Activated T-helper 2 cell treated with anti-CD3 and anti-CD28 coated beads, Interferon-gamma antibody, Interleukin-2, Interleukin-4, amounts not matched to agents 10 μg/mL and 5 μg/mL and 100 μg/mL, durations not matched to agents 14 hours and 24 hours and 36 hours (primary cell): ENCODE data around the gene SYT9. TPM values are rescaled to one million over a fixed set of nuclear protein-coding genes. Genes with fewer than 3 reads are reported as not detected.
"Not testable (repeated sequence)": the region's sequence is repeated elsewhere in the genome, so short reads cannot be mapped to it uniquely, and the experiment has no call there.

Experiments used
- DNase-seq: peaks from one replicate; pipeline ENCODE4 v3.0.0; 2021; ENCODE audit warnings: low spot score
- H3K27ac Mint-ChIP-seq: one replicate; pipeline ENCODE4 v1.8.0; 2021; ENCODE audit warnings: mixed read lengths
- H3K27me3 Mint-ChIP-seq: one replicate; pipeline ENCODE4 v1.8.0; 2021; ENCODE audit warnings: low read depth, mixed read lengths
- H3K36me3 Mint-ChIP-seq: one replicate; pipeline ENCODE4 v1.8.0; 2021; ENCODE audit warnings: low read depth, mixed read lengths
- H3K4me1 Mint-ChIP-seq: one replicate; pipeline ENCODE4 v1.8.0; 2021; ENCODE audit warnings: low read depth, mixed read lengths
- H3K4me3 Mint-ChIP-seq: one replicate; pipeline ENCODE4 v1.8.0; 2021; ENCODE audit warnings: low read depth, mild to moderate bottlenecking, moderate library complexity, mixed read lengths
- H3K9me3 Mint-ChIP-seq: one replicate; pipeline ENCODE4 v1.8.0; 2021; ENCODE audit warnings: mixed read lengths
- intact Hi-C: fragments of 100-400 bp; cut with micrococcal nuclease; formaldehyde crosslinking; loops from one replicate; pipeline ENCODE4 v1.15.1; 2023
- total RNA-seq: library from RNA; stranded (reverse); gene quantifications from 2 replicates; pipeline ENCODE4 v1.2.3, GENCODE V29; 2022

SYT9 gene
- total RNA-seq, 1 donor from 2014 or later, result not detected

DNA sequence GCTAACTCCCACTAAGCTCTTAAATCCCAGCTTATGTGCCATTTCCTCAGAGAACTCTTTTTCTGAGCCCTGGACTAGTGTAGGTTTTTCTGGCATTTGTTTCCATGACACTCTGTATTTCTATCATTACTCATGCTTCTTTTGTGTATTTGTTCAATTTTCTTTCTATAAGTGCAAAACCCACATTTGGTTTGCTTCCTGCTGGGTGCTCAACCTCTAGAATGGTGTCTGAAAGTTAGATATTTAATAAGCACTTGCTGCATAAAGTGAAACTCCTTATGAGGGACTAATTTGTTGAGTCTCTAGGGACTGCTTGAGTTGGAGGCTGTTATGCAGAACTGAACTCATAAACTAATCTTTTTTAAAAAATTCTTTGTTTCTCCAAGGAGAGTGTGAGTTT lies 68.6 kb downstream of the SYT9 start:
- Mint-ChIP-seq H3K27ac (no peak overlapping the region), H3K9me3 (no peaks in the 10 kb centered on the region), H3K4me3 (no peak overlapping the region), H3K4me1 (no peaks in the 10 kb centered on the region), H3K36me3 (no peaks in the 10 kb centered on the region), H3K27me3 (peaks cover 3% of the 10 kb centered on the region)
- DNase-seq, result no peak
- intact Hi-C loops, result no loop called here

DNA sequence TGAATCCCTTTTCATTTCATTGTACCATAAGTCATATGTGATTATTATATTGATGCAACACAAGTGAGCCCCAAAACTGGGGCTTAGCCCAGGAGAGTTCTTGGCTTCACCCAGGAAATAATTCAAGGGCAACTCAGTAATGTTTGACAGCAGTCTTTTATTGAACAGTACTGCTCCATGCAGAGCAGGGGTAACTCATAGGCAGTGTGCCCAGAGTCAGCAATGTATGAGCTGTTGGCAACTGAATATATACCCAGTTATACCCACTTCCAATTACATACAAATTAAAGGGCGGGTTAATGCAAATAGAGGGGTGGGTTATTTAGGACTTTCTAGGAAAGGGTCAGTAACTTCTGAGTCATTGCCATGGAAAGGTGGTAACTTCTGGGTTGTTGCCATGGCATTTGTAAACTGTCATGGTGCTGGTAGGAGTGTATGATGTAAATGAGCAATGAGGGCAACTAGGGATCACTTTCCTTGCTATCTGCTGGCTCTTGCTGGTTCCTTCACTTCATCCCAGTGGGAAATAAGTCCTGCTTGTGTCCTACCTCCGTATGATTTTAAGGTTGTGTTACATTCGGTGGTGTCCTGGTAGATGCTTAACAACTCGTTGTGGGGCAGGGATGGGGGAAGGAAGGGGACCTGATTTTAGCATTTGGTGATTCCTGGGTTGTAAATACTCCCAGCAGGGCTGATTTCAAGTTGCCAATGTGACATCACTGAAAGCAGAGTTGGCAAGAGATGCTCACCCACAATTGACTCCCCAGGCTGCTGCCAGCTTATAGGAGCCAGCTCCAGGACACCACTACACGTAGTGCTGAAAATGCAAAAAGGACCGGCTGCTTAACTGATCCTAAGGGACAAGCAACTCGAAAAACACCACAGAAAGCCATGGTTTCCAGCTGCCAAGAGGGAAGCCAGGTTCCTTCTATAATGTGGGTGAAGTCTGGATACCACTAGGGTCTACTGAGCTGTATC lies 70.1 kb downstream of the SYT9 start:
- no peak for DNase-seq
- Mint-ChIP-seq H3K27ac (no peak overlapping the region), H3K4me3 (no peak overlapping the region), H3K27me3 (peaks cover 3% of the 10 kb centered on the region), H3K9me3 (no peaks in the 10 kb centered on the region), H3K4me1 (no peaks in the 10 kb centered on the region), H3K36me3 (no peaks in the 10 kb centered on the region)
- intact Hi-C loops, result no loop called here

DNA sequence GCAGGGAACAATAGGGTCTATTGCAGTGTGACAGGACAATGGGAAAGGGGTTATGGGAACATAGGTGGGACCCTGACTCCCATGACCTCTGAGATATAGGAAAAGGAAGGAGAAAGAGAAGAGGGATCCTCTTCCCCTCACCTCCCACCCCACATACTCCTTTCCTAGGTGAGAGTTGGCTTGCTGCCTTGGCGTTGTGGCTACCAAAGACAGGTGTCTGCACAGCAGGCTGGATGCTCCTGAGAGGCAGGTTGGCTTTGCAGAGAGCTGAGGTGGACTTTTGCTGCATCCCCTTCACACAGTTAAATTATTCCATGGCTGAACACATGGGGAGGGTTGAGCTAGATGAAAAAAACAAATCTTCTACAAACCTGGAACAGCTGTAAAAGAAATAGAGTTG lies 80.7 kb downstream of the SYT9 start:
- Mint-ChIP-seq H3K4me1 (no peaks in the 10 kb centered on the region), H3K9me3 (no peaks in the 10 kb centered on the region), H3K4me3 (no peak overlapping the region), H3K27me3 (no peaks in the 10 kb centered on the region), H3K36me3 (no peaks in the 10 kb centered on the region), H3K27ac (no peak overlapping the region)
- DNase-seq, result no peak
- intact Hi-C loops, result no loop called here

DNA sequence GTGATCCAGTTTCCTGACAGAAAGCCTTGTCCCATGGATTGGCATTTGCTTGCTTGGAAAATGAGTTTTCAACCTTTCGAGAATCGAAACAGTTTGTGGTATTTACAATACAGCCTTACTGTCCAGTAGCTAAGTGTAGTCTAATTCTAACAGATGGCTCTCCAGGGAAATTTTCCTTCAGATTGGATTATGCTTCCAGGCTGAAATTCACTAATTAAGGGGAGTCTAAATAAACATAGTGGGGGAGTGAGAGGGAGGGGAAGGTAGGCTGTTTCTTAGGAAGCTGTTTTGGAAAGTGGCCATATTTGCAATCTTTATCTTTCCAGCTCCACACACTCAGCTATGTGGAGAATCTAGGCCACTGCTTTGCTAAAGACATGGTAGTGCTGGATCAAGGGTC lies 81.3 kb downstream of the SYT9 start:
- H3K4me3 Mint-ChIP-seq, result no peak overlapping the region
- H3K4me1 Mint-ChIP-seq, result no peaks in the 10 kb centered on the region
- no peak overlapping the region for H3K27ac Mint-ChIP-seq
- DNase-seq, result no peak
- H3K36me3 Mint-ChIP-seq, result no peaks in the 10 kb centered on the region
- no peaks in the 10 kb centered on the region for H3K9me3 Mint-ChIP-seq
- intact Hi-C loops, result no loop called here
- H3K27me3 Mint-ChIP-seq, result no peaks in the 10 kb centered on the region

DNA sequence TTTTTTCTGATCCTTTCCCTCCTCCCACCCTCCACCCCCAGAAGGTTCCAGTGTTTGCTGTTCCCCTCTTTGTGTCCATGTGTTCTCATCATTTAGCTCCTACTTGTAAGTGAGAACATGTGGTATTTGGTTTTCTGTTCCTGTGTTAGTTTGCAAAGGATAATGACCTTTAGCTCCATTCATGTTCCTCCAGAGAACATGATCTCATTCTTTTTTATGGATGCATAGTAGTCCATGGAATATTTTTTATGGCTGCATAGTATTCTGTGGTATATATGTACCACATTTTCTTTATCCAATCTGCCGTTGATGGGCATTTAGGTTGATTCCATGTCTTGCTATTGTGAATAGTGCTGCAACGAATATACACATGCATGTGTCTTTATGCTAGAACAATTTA lies 83.7 kb downstream of the SYT9 start:
- H3K9me3 Mint-ChIP-seq, H3K4me1 Mint-ChIP-seq, intact Hi-C loops, H3K27ac Mint-ChIP-seq, DNase-seq, H3K4me3 Mint-ChIP-seq, H3K36me3 Mint-ChIP-seq, H3K27me3 Mint-ChIP-seq: not testable (repeated sequence)

DNA sequence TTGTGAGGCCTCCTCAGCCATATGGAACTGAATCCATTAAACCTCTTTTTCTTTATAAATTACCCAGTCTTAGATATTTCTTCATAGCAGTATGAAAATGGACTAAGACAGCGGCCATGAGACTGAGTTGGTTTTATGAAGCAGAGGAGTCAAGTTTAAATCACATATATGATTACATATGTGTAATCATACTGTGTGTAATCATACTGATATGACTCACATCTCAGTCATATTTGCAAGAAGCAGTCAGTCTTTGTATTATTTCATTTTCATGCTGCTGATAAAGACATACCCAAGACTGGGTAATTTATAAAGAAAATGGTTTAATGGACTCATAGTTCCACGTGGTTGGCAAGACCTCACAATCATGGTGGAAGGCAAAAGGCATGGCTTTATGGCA lies 89.8 kb downstream of the SYT9 start:
- Mint-ChIP-seq H3K9me3 (no peaks in the 10 kb centered on the region), H3K4me3 (no peak overlapping the region), H3K27me3 (no peaks in the 10 kb centered on the region), H3K4me1 (no peaks in the 10 kb centered on the region), H3K27ac (no peak overlapping the region), H3K36me3 (no peaks in the 10 kb centered on the region)
- DNase-seq, result no peak
- intact Hi-C loops, result no loop called here

DNA sequence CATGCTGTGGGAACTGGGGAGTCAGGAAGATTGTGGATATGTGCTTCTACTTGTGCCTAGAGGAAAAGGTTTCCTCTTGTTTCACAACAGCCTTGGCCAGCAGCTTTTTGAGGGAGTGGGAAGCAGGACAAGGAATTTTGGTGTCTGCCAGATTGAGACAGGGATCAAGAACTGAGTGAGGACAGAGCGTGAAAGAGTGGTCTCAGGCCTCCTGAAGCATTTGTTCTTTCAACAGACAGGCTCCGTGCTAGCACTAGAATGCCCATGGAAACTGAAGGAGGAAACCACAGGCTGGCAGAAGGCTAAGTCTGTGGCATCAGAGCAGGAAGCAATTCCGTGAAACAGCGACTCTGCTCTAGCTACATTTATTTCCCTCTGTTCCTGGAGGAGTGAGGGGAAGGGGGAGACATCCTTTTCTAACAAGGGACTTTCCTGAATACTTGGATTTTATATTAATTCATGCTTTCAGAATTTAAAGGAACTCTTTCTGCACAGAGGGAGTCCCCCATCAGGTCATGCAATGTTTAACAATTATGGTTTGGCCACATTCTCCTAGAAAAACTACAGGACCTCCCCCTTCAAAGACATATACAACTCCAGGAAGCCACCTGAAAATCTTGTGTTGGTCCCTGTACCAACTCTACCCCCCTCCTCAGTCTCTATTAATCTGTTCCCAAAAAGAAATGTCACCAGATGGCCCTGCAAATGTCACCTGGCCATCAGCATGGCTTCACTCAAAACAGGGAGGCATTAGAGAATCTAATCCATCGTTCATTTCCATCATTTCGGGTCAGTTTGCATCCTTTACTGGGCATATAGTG lies 96.1 kb downstream of the SYT9 start:
- Mint-ChIP-seq H3K9me3 (no peaks in the 10 kb centered on the region), H3K36me3 (no peaks in the 10 kb centered on the region), H3K27ac (no peak overlapping the region), H3K27me3 (peaks cover 2% of the 10 kb centered on the region), H3K4me3 (no peak overlapping the region), H3K4me1 (no peaks in the 10 kb centered on the region)
- DNase-seq, result no peak
- intact Hi-C loops, result no loop called here

DNA sequence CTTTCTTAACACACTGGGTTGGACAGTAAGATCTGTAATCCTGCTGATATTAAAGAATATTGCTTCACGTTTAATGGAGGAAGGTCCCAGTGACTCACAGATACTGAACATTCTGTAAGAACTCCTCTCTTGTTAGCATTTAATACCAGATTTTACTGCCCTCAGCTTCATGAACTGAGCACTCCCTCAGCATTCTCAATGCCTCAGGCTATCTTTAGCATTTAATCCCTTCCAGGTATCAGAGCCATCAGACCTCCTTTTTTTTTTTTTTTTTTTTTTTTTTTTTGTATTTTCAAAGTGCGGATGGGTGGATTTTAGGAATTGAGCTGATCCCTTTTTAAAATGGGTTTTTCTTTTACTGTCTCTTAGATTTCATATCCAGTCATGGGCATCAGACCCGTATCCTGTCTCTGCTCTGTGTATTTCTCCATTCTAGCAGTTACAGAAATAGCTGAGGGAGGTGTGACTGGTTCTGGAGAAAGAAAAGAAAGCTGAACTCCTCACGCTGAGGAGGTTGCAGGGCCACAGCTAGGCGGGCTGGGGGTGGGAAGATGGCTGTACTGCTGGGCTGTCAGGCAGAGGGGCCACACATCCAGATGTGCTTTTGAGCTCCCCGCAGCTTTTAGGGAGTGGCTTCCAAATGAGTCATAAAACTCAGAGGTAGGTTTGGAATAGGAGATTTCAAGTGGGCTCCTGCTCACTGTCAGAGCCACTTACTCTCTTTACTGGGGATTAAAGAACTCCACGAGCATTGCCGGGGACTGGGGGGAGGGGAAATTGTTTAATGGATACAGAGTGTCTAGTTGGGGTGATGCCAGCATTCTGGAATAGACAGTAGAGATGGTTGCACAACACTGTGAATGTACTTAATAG lies 97.0 kb downstream of the SYT9 start:
- no peak overlapping the region for H3K4me3 Mint-ChIP-seq
- H3K27me3 Mint-ChIP-seq, result peaks cover 2% of the 10 kb centered on the region
- intact Hi-C loops, result no loop called here
- H3K36me3 Mint-ChIP-seq, result no peaks in the 10 kb centered on the region
- DNase-seq, result no peak
- no peaks in the 10 kb centered on the region for H3K4me1 Mint-ChIP-seq
- H3K27ac Mint-ChIP-seq, result no peak overlapping the region
- no peaks in the 10 kb centered on the region for H3K9me3 Mint-ChIP-seq

DNA sequence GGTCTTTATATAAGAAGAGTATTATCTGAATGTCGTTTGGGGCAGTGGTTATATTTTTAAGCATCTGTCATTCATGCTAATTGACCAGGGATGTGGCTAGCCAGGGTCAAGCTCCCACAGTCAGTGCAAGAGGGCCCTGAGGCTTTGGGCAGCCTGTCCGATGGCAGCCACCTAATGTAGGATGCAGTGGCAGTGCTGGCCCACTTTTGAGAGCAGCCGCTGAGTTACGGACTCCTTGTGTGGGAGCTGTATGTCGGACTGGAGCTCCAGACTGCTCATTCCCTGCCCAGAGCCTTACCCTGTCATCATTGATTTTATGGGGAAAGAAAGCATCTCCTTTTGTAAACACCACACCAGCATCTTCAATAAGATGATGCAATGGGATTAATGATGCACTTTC lies 99.5 kb downstream of the SYT9 start:
- intact Hi-C loops, result no loop called here
- H3K4me1 Mint-ChIP-seq, result no peaks in the 10 kb centered on the region
- H3K27me3 Mint-ChIP-seq, result peaks cover 2% of the 10 kb centered on the region
- no peaks in the 10 kb centered on the region for H3K9me3 Mint-ChIP-seq
- DNase-seq, result no peak
- no peak overlapping the region for H3K27ac Mint-ChIP-seq
- no peaks in the 10 kb centered on the region for H3K36me3 Mint-ChIP-seq
- no peak overlapping the region for H3K4me3 Mint-ChIP-seq

DNA sequence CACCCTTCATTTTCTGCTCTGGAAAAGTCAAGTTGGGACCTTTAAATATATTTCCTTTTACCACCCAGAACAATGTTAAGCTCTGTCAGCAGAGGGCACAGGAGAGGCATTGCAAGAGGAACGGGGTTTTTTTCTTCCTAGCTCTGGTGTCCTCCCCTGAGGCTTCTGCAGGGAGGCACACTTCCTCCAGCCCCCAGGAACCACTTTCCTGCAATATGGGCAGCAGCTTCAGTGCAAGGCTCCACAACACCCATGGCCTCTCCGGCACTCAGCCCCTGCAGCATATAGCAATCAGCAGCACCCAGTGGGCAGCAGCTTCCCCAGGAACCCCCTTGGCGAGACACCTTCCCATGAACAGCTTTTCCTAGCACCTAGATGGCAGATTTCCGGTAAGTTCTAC lies 101.4 kb downstream of the SYT9 start:
- Mint-ChIP-seq H3K36me3 (no peaks in the 10 kb centered on the region), H3K9me3 (no peaks in the 10 kb centered on the region), H3K4me1 (no peaks in the 10 kb centered on the region), H3K4me3 (no peak overlapping the region), H3K27me3 (peaks cover 2% of the 10 kb centered on the region), H3K27ac (no peak overlapping the region)
- no peak for DNase-seq
- intact Hi-C loops, result no loop called here

DNA sequence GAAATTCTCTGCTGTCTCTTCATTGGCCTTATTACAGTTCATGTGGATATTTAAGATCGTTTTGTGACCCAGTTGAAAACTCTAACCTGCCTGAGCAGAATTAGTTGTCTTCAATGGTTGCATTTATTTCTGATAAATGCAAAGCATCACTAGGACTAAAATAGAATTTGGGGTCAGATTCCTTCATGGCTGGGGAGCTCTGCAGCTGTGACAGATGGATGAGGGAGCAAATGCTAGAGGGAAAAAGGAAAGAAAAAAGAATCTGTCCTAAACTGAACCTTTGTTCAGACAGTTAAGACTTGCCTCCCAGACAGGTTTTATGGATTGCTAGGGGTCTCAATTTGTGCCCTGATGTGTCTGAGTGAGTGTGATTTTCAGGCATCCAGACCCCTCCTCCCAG lies 113.0 kb downstream of the SYT9 start:
- no peaks in the 10 kb centered on the region for H3K4me1 Mint-ChIP-seq
- intact Hi-C loops, result no loop called here
- no peak overlapping the region for H3K4me3 Mint-ChIP-seq
- no peaks in the 10 kb centered on the region for H3K9me3 Mint-ChIP-seq
- H3K27ac Mint-ChIP-seq, result no peak overlapping the region
- H3K27me3 Mint-ChIP-seq, result no peaks in the 10 kb centered on the region
- H3K36me3 Mint-ChIP-seq, result no peaks in the 10 kb centered on the region
- no peak for DNase-seq

DNA sequence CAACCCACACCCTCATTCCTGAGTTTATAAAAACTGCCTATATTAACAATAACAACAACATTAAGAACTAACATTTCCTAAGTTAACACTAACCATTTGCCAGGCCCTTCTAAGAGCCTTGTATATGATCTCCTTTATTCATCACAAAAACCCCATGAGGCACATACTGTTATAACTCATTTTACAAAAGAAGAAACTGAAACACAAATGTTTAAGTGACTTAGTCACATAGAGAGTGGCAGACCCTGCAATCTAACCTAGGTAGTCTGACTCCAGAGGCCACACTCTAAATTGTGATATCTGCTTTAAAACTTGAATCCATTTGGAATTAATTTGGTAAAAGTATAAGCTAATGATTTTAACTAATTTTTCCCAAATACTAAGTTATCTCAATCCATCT lies 116.1 kb downstream of the SYT9 start:
- Mint-ChIP-seq H3K4me1 (no peaks in the 10 kb centered on the region), H3K27me3 (no peaks in the 10 kb centered on the region), H3K27ac (no peak overlapping the region), H3K4me3 (no peak overlapping the region), H3K9me3 (no peaks in the 10 kb centered on the region), H3K36me3 (no peaks in the 10 kb centered on the region)
- intact Hi-C loops, result no loop called here
- no peak for DNase-seq
